Measurements from ENCODE around the gene REXO1. TPM values are rescaled to one million over a fixed set of nuclear protein-coding genes. Genes with fewer than 3 reads are reported as not detected.

The REXO1 gene
- total RNA-seq, 1 experiment from 2014 or later, result 4.2 TPM

GRCh38 chr19:1796395-1797142 lies 51.7 kb downstream of the REXO1 start:
- in situ Hi-C loops (cut with HindIII; ENCODE audit: low pct_unique_long_range_greater_than_20kb, low sequenced_read_pairs), result no loop called here
- no peak for DNase-seq (ENCODE audit: low read depth, low spot score)

DNA sequence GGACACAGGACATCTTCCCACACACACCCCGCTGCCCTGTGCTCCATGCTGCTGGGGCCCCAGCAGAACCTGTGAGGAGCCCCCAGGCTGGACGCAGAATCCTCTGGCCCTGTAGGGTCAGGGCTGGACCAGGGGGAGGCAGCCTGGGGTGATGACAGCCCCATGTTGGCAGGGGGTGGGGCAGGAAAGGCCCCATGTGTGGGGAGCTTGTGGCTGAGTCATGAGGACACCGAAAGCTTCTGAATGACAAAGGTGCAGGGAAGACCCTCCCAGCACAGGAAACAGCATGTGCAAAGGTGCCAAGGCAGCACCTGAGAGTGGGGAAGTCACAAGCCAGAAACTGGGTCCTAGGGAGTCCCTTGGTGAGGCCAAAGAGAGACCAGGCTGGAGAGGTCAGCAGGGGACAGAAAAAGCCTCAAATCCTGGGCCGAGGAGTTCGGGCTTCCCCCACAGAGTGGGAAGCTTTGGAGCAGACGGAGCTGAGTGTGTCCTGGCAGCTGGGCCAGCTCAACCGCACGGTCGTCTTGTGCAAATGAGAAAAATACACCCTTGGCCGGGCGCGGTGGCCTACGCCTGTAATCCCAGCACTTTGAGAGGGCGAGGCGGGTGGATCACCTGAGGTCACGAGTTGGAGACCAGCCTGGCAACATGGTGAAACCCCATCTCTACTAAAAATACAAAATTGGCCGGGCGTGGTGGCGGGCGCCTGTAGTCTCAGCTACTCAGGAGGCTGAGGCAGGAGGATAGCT lies 53.7 kb downstream of the REXO1 start:
- DNase-seq (ENCODE audit: low read depth, low spot score), result no peak
- in situ Hi-C loops (cut with HindIII; ENCODE audit: low pct_unique_long_range_greater_than_20kb, low sequenced_read_pairs), result no loop called here

- no peak for DNase-seq (ENCODE audit: low read depth, low spot score)
- in situ Hi-C loops (cut with HindIII; ENCODE audit: low pct_unique_long_range_greater_than_20kb, low sequenced_read_pairs), result no loop called here
Observed at GRCh38 chr19:1791879-1792278, 56.4 kb downstream of the REXO1 start.

GRCh38 chr19:1790054-1790792 lies 58.1 kb downstream of the REXO1 start:
- DNase-seq (ENCODE audit: low read depth, low spot score), result no peak
- in situ Hi-C loops (cut with HindIII; ENCODE audit: low pct_unique_long_range_greater_than_20kb, low sequenced_read_pairs), result no loop called here

- in situ Hi-C loops (cut with HindIII; ENCODE audit: low pct_unique_long_range_greater_than_20kb, low sequenced_read_pairs), result no loop called here
Observed at GRCh38 chr19:1789261-1790041, 58.8 kb downstream of the REXO1 start.

DNA sequence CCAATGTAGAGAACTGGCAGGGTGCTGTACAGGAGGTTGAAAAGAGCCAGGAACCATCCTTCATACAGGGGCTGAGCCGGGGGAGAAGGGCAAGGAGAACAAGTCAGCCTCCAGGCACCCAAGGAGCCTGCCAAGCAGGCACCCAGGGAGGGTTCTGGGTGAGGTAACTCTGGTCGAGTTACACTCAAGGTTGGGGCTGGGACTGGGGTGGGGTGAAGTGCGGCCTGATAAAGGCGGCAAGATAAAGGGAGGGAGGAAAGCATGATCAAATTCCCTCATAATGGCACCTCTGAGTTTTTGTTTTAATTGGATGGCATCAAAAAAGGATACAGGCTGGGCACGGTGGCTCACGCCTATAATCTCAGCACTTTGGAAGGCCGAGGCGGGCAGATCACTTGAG lies 61.2 kb downstream of the REXO1 start:
- in situ Hi-C loops (cut with HindIII; ENCODE audit: low pct_unique_long_range_greater_than_20kb, low sequenced_read_pairs), result no loop called here
- DNase-seq (ENCODE audit: low read depth, low spot score), result no peak

More at GRCh38 chr19:1789261-1790041, 58.8 kb downstream of the REXO1 start:
- DNase-seq (ENCODE audit: low read depth, low spot score), result no peak

DNA sequence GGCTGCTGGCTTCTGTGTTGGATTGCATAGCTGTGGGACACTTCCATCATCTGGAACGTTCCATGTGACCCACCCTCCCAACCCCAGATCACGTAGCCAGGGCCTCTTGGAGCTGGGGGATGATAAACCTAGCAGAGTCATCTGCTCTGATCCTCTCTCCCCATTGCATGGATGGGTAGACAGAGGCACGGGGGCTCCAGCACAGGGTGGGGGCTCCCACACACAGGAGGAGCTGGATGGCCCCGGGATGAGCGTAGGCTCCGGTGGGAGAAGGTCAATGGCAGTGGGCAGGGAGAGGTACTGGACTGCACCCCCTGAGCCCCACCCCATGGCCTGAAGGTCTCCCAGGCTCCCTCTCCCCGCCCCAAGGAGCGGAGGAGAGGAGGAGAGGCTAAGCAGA lies 61.6 kb downstream of the REXO1 start:
- no peak for DNase-seq (ENCODE audit: low read depth, low spot score)
- in situ Hi-C loops (cut with HindIII; ENCODE audit: low pct_unique_long_range_greater_than_20kb, low sequenced_read_pairs), result no loop called here

DNA sequence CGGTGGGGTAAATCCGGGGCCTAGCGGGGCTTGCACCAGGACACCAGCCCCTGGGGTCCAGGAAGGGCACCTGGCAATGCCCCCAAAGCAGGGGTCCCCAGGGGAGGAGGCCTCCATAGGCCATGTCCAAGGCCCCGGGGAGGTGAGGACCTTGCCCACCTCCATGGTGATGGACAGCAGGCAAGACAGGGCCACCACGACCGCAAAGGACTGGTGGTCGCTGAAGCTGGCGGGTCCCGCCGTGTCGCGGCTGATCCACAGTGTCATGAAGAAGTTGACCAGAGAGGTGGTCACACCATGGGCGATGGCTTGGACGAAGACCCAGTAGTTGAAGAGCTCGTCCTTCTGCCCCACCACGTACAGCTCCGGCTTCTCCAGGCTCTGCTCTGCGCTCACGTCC lies 63.0 kb downstream of the REXO1 start:
- in situ Hi-C loops (cut with HindIII; ENCODE audit: low pct_unique_long_range_greater_than_20kb, low sequenced_read_pairs), result no loop called here
- DNase-seq (ENCODE audit: low read depth, low spot score), result no peak

- DNase-seq (ENCODE audit: low read depth, low spot score), result no peak
- in situ Hi-C loops (cut with HindIII; ENCODE audit: low pct_unique_long_range_greater_than_20kb, low sequenced_read_pairs), result no loop called here
Observed at GRCh38 chr19:1783874-1784273, 64.4 kb downstream of the REXO1 start.

DNA sequence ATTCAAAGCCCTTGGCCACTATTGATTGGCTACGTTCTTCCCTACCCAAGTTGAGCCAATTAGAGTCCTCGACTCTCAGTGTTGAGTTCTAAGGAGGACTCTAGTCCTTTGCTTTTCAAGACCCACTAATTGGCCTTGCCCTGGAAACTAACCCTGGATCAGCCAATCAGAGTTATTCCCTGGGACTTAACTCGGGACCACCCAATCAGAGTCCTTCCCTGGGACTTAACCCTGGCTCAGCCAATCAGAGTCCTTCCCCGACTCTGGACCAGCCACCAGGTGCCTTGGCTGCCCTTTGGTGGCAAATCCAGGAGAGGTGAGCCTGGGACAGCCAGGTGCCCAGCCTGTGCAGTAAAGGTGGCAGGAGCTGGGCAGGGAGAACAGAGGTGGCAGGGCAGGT lies 64.9 kb downstream of the REXO1 start:
- in situ Hi-C loops (cut with HindIII; ENCODE audit: low pct_unique_long_range_greater_than_20kb, low sequenced_read_pairs), result no loop called here
- no peak for DNase-seq (ENCODE audit: low read depth, low spot score)

DNA sequence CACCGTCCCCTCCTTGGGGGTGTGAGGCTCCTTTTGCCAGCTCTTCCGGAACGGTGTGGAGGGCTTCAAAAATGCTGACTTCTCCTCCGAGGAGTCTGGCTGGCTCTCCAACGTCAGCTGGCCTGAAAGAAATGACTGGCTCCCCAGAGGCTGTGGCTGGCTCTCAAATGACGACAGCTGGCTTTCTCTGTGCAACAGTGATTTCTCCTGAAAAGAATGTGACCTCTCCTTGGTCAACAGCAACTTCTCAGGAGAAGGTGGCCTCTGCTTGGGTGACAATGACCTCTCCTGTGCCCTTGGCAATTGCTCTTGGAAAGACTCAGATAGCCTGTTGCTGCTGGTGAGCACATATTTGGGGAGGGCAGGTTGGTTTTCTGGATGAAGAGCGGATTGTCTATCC lies 65.8 kb downstream of the REXO1 start:
- DNase-seq (ENCODE audit: low read depth, low spot score), result no peak
- in situ Hi-C loops (cut with HindIII; ENCODE audit: low pct_unique_long_range_greater_than_20kb, low sequenced_read_pairs), result no loop called here

DNA sequence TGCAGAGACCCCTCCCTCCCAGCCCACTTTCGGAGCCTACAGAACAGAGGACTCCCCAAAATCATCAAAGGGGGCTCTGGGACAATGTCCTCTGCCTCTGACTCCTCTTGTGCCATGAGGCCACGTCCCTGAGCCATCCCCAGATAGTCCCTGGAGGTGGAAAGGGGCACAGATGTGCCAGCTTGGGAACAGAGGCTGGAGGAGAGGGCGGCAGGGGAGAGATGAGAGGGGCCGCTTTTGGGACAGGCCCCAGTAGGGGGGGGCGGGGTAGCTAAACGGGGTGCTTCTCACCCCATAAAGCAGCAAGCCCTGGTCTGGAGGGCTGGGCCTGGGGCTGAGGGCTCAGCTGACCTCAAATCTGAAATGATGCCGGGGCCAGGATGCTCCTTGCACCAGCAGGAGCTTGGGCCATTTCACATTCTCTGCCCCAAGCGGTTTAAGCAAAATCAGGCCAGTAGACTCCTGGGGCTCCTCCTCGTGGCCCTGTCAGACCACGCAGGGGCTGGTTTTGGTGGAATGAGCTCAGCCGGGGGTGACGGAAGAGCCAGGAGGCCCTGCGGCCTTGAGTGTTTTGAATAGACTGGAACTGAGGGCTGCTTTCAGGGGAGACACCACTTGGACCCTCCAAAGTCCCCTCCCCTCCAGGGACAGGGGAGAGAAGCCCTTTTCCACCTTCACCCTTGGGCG lies 67.9 kb downstream of the REXO1 start:
- in situ Hi-C loops (cut with HindIII; ENCODE audit: low pct_unique_long_range_greater_than_20kb, low sequenced_read_pairs), result no loop called here
- DNase-seq (ENCODE audit: low read depth, low spot score), result peak; percentile 15

- DNase-seq (ENCODE audit: low read depth, low spot score), result no peak
- in situ Hi-C loops (cut with HindIII; ENCODE audit: low pct_unique_long_range_greater_than_20kb, low sequenced_read_pairs), result no loop called here
Observed at GRCh38 chr19:1779574-1779973, 68.7 kb downstream of the REXO1 start.

GRCh38 chr19:1777149-1777548 lies 71.1 kb downstream of the REXO1 start:
- DNase-seq (ENCODE audit: low read depth, low spot score), result no peak
- in situ Hi-C loops (cut with HindIII; ENCODE audit: low pct_unique_long_range_greater_than_20kb, low sequenced_read_pairs), result no loop called here

DNA sequence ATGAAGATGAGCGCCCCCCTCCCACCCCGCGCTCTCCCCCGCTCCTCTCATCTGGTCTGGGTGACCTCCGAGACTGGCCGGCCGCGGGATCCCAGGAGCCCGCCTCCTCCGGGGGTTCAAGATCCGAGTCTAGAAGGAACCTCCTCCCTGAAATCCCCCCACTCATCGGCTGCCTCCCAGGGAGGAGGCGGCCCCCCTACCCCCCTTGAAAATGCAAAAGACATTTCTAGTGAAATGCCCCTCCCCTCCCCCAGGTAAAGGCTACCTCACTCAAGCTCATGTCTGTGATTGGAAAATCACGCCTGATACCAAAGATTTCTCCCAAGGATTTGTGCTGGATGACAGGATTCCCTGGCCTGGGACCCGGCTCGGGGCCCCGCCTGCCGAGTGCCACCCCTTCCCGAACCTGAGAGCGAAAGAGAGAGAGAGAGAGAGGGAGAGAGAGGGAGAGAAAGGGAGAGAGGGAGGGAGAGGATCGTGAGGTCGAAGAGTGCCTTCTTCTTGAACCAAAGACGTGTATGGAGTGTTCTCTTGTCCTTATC lies 71.6 kb downstream of the REXO1 start:
- DNase-seq (ENCODE audit: low read depth, low spot score), result no peak
- in situ Hi-C loops (cut with HindIII; ENCODE audit: low pct_unique_long_range_greater_than_20kb, low sequenced_read_pairs), result no loop called here

- no peak for DNase-seq (ENCODE audit: low read depth, low spot score)
- in situ Hi-C loops (cut with HindIII; ENCODE audit: low pct_unique_long_range_greater_than_20kb, low sequenced_read_pairs), result no loop called here
Observed at GRCh38 chr19:1775951-1776605, 72.2 kb downstream of the REXO1 start.
